Measurements from ENCODE around the gene SLC30A2. TPM values are rescaled to one million over a fixed set of nuclear protein-coding genes. Genes with fewer than 3 reads are reported as not detected.
A peak's percentile ranks its signal among the peaks of the same experiment; 100 is the strongest.

SLC30A2 gene
- total and polyA plus RNA-seq, 11 donors: 2.9 to 18.0 (median 4.9) TPM

GRCh38 chr1:26070963-26071342 lies 25.0 kb upstream of the SLC30A2 start:
- Histone ChIP-seq H3K27ac (no peak overlapping the region), H3K4me1 (peaks cover 0 to 39% (median 5%) of the 10 kb centered on the region in 12 donors), H3K4me3 (no peak overlapping the region), H3K27me3 (peaks cover 0 to 17% (median 0%) of the 10 kb centered on the region in 9 donors), H3K9me3 (no peaks in the 10 kb centered on the region), H3K36me3 (peaks cover 0 to 5% (median 0%) of the 10 kb centered on the region in 9 donors)
- ATAC-seq (no peak), DNase-seq (no peak)
- intact Hi-C loops (cut with DNase I): no loop called here
- TF ChIP-seq CTCF (IDR thresholded peaks at IDR 0.05) (no peak), POLR2A (IDR thresholded peaks at IDR 0.05) (no peak)
- WGBS, 4 donors: 92 to 96% (median 94%) methylated on average over 6 of the region's 6 CpGs

GRCh38 chr1:26070296-26070962 lies 24.5 kb upstream of the SLC30A2 start:
- Histone ChIP-seq H3K4me1 (peaks cover 0 to 35% (median under 1%) of the 10 kb centered on the region in 12 donors), H3K36me3 (peaks cover 0 to 10% (median 0%) of the 10 kb centered on the region in 9 donors), H3K27me3 (peaks cover 0 to 17% (median 0%) of the 10 kb centered on the region in 9 donors), H3K9me3 (no peaks in the 10 kb centered on the region), H3K4me3 (no peak overlapping the region), H3K27ac (no peak overlapping the region)
- no peak for TF ChIP-seq POLR2A (IDR thresholded peaks at IDR 0.05)
- TF ChIP-seq CTCF (IDR thresholded peaks at IDR 0.05): no peak
- ATAC-seq: no peak
- no peak for DNase-seq
- intact Hi-C loops (cut with DNase I): no loop called here
- 89 to 93% (median 90%) methylated on average over 4 of the region's 4 CpGs for WGBS, 4 donors

GRCh38 chr1:26069941-26070295 lies 24.0 kb upstream of the SLC30A2 start:
- H3K27me3 ChIP-seq: peaks cover 0 to 19% (median 0%) of the 10 kb centered on the region in 9 donors
- peaks cover 0 to 30% (median 0%) of the 10 kb centered on the region in 12 donors for H3K4me1 ChIP-seq
- DNase-seq: no peak
- peaks cover 0 to 14% (median 0%) of the 10 kb centered on the region in 9 donors for H3K36me3 ChIP-seq
- H3K4me3 ChIP-seq: no peak overlapping the region
- TF ChIP-seq POLR2A (IDR thresholded peaks at IDR 0.05): no peak
- no peak for ATAC-seq
- 83 to 88% (median 86%) methylated on average over 1 of the region's 1 CpG for WGBS, 4 donors
- H3K9me3 ChIP-seq: no peaks in the 10 kb centered on the region
- no peak overlapping the region for H3K27ac ChIP-seq
- intact Hi-C loops (cut with DNase I): no loop called here

GRCh38 chr1:26067432-26067911 lies 21.6 kb upstream of the SLC30A2 start, which contains the start of gene TRIM63:
Gene TRIM63 (minus strand): TSS chr1:26067630. CDS start chr1:26067494, 136 bp downstream.
- H3K27ac ChIP-seq: peak within 1 kb of the TSS; percentile 71 to 100 (median 88)
- H3K9me3 ChIP-seq: no peaks in the 10 kb centered on the region
- WGBS, 4 donors: 29 to 34% (median 31%) methylated on average over 8 to 9 of the region's 9 CpGs
- peaks cover 0 to 24% (median 0%) of the 10 kb centered on the region in 12 donors for H3K4me1 ChIP-seq
- peaks cover 0 to 31% (median 0%) of the 10 kb centered on the region in 9 donors for H3K36me3 ChIP-seq
- peak within 1 kb of the TSS; percentile 43 to 91 (median 63) for H3K4me3 ChIP-seq
- peak in 4 of 5 donors; percentile 65 to 85 (median 76) for DNase-seq
- ATAC-seq: peak; percentile 63 to 75 (median 68)
- intact Hi-C loops (cut with DNase I): loop anchor here in 3 of 10 donors (1.0 to 2.0 kb wide), 3 partner anchors 16 to 27 kb away; no protein-coding TSS in a partner anchor
- peaks cover 0 to 19% (median 0%) of the 10 kb centered on the region in 9 donors for H3K27me3 ChIP-seq
- TF ChIP-seq POLR2A (IDR thresholded peaks at IDR 0.05) (peak; percentile 2 to 92), CTCF (IDR thresholded peaks at IDR 0.05) (no peak)

All from heart left ventricle (tissue), 16 donors.